NCI-H2196 treated with DMSO at 0.1 percent for 48 hours (cell line): ENCODE measurements around the gene MVB12B.

Experiments used
- DNase-seq: peaks from one replicate; lab custom pipeline; 2025; ENCODE audit not compliant: unreplicated experiment; lab: John Stamatoyannopoulos, UW

Gene MVB12B

GRCh38 chr9:126380447-126380846 is 53.8 kb downstream of the MVB12B start:
- no peak for DNase-seq

- DNase-seq, result no peak
These were observed 54.6 kb downstream of the MVB12B start for GRCh38 chr9:126381195-126381594.

DNA sequence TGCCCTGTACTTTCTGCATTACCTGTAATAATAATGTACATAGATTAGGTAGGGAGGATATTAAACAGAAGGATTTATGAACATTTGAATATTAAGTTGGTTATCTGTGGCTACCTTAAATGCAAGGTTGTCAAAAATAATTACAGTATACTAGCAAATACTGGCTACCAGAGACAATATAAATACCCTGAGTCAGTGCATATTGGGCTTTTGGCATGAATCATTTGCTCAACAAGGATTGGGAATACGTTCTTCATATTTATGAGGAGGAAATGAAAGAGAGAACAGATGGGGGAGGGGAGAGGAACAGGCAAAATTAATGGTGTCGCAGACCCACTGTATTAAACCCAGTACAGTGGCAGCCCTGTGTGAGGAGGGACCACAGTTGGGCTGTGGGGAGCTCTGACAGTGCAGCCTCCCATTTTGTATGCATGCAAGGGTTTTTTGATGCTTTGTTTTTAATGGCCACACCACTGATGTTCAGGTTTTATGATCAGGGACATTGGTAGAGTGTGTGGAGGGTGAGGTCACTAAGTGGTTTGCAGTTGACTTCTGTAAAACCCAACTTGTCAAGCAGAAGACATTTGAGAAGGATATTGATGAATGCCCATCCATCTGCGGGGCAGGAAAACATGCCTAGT is 56.9 kb downstream of the MVB12B start:
- no peak for DNase-seq

GRCh38 chr9:126384926-126385325 is 58.3 kb downstream of the MVB12B start:
- DNase-seq, result no peak

DNA sequence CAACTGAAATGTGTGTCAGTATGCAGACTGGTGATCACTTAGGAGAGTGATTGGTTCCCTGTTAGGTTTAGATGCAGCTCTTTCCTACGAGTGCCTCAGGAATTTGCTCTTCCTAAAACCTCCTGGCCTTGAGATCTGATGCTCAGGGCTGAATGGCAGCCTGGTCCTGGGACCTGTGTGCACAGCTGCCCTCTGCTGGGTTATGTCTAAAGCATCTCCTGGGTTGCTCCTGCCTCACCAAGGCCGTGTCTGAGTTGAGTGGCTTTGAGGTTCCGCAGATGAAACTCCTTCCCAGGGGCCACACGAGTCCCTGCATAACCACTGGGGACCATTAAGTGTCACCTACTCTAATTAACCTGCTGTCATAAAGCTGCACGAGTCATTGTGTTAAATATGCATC is 59.5 kb downstream of the MVB12B start:
- no peak for DNase-seq

GRCh38 chr9:126386776-126387175 is 60.1 kb downstream of the MVB12B start:
- no peak for DNase-seq

DNA sequence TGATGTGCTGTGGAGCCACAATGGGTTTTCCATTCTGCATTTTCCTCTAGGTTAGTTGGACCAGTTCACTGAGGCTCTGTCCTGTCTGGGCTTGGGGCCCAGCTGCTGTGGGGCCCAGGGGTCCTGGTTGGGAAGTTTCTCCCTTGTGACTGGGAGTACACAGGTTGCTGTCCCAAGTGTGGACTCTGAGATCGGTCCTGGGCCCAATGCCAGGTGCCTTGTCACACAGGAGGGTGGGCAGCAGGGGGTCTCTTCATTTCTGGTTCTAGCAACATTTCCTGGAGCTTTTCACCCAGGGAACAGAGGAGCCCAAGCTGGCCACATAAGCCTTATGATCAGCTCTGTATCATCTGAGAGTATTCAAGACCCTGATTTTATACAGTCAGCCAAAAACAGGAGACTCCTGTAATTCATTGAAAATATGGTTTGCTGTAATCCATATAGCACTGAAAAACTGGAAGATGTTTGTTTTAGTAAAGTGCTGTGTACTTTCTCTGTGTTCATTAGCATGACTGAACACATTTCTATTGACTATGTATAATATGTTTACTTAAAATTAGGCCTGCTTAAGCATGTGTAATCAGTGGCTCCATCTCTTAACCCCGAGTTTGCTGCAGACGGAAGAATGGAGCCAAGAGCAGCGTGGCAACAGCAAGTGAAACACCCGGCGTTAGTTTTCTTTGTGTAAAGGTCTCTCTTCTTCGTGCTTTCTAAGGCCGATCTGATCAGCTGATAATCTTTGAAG is 62.5 kb downstream of the MVB12B start:
- no peak for DNase-seq

DNA sequence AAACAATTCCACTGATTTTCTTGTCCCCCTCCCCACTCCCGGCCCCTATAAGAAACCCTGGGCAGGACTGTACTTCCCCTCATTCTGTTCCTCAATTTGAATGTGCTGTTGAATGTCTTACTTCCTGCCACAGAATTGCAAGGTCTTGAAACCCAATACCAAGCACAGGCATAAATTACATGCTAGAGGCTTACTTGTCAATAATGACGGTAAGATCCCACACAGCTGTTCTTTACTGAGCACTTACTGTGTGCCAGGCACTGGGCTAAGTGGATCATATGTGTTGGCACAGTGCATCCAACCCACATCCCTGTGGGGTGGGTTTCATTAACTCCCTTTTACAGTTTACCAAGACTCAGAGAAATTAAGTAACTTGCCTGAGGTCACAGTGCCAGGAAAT is 63.4 kb downstream of the MVB12B start:
- DNase-seq, result no peak

DNA sequence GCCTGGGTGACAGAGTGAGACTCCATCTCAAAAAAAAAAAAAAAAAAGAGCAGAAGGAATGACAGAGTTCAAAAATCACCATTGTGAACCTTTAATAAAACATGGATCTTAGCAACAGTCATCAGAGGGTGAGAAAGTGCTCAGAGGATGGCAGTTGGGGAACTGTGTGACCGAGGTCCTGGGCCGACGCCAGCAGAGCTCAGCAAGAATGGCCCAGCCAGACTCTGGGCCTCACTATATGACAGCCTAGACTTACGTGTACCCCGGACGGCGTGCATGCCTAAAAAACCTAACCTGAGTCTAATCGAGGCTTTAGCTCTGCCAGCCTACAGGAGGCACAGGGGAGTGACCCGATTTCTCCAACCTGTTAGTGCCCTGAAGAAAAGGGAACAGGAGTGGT is 64.3 kb downstream of the MVB12B start:
- no peak for DNase-seq

- no peak for DNase-seq
These were observed 65.4 kb downstream of the MVB12B start for GRCh38 chr9:126391713-126392661.

GRCh38 chr9:126392662-126393371 is 66.2 kb downstream of the MVB12B start:
- no peak for DNase-seq

GRCh38 chr9:126393876-126394275 is 67.2 kb downstream of the MVB12B start:
- DNase-seq, result no peak

DNA sequence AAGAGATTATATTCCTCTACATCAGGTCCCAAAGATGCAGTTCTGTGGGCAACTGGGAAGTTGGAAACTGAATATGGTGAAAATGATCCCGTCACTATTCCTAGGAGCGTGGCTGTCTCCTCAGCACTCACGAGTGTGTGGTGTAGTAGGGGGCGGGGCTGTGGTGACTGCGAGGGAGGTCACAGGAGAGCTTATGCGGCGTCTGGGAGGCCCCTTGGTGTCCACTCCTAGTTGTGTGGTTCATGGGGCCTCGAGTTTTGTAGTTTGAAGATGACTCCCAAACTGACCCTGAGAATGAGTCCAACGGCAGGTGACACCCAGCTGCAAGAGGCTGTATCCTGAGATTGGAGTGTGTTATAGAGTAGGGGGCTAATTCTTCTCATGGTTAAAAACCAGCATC is 68.2 kb downstream of the MVB12B start:
- DNase-seq, result no peak

- peak; percentile 31 for DNase-seq
These were observed 69.0 kb downstream of the MVB12B start for GRCh38 chr9:126395439-126396212.

DNA sequence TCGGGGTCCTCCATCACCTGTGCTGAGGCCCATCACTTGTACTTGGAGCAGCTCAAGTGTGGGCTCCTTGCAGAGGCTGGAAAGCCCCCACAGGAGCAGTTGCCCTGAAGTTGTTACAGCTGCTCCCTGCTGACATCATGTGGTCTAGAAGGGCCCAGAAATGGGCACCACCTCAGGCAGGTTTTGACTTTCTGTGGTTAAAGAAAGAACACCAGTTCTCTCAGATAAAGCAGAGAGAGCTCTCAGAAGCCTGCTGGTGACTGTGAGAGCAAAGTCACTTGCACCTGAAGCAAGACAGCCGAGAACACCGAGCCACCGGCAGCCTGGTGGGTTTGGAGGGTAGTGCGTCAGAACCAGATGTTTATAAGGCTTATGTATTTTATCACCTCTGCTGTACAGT is 70.4 kb downstream of the MVB12B start:
- no peak for DNase-seq

DNA sequence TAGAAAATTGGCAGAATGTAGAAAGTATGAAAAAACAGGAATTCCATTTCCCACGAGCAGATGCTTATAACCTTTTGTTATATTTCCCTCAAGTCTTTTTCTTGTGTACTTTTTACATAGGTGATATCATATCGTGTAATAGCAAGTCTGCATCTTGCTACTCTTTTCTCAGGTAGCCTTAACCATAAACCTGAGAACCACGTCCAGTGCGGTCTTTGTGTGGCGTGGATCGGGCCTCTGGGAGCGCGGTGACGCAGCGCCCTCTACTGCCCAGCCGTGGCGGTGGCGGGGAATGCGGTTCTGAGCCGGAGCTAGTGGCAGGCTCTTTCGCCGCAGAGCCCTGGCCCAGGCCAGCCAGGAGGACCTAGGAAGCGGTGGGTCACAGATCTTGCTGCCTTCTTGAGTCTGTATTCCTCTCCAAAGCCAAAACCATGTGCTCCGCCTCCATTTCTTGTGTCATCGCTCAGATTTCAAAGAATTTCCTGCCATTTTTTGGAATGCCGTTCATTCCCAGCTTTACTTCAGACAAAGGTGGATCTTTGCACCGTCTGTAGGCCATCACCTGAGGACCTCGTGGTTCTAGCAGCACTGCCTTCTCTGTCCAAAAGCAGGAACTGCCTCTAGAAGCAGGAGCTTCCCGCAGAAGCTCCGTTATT is 71.9 kb downstream of the MVB12B start:
- DNase-seq, result no peak

DNA sequence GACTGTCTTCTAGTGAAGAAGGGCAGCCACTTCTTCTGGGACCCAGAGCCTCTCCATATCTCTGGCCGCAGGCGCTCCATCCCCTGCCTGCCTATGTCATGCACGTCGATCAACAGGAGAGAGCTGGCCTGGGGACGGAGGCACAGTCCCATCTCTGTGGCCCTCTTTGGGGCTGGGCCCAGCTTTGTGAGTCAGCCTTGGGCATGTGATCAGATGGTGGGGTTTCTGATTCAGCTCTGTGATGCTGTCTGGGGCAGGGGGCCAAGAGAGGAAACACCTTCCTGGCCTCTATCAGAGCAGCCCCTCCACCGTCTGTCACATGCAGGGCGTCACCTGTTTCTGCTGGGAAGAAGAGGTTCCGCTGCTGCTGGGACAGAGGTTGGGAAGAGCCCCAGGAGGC is 72.6 kb downstream of the MVB12B start:
- no peak for DNase-seq

GRCh38 chr9:126399789-126400188 is 73.2 kb downstream of the MVB12B start:
- DNase-seq, result no peak

DNA sequence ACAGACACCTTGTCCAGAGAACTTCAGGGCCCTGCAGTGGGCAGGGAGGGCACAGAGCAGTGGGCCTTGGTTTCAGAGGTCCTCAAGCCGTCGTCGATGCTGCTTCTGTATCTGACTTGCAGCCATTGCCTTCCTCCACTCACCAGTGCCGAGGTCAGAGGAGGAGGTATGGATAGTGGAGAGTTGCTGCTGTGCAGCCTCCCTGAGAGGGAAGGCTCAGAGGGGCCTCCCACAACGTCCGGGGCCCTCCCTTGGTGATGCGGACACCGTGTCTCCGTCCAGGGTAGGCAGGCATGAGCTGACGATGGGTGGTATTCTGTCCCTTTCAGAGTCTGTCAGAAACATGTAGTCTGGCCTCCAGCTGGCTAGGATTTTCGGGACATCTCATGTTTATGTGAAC is 73.9 kb downstream of the MVB12B start:
- no peak for DNase-seq

DNA sequence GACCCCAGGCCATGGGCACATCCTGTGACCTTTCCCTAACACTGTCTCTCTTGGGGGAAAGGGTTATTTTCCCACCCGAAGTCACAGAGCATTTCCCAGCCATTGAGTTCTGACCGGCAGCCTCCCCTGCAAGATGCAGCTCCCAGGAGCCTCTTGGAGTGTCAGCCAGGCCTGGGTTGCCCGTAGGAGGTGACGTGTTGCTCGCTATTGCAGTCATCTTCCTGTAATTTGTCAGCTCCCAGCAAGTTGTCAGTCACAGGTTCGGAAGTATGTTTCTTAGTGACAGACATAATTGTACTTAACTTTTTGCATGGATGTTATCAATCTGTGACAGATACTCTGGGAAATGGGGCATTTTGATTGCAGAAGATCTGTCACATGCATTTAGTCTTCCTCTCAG is 74.5 kb downstream of the MVB12B start:
- DNase-seq, result no peak
